ENCODE data around the gene MYO3B. TPM values are rescaled to one million over a fixed set of nuclear protein-coding genes. Genes with fewer than 3 reads are reported as not detected.
"Not testable (repeated sequence)": the region's sequence is repeated elsewhere in the genome, so short reads cannot be mapped to it uniquely, and the experiment has no call there.

MYO3B gene
- polyA plus RNA-seq, 3 donors from 2014 or later: not detected

GRCh38 chr2:170674282-170674681 is 496.3 kb downstream of the MYO3B start:
- not testable (repeated sequence) for H3K4me1 Mint-ChIP-seq; H3K27me3 Mint-ChIP-seq (ENCODE audit: low read depth in 3 of 3); H3K9me3 Mint-ChIP-seq; H3K4me3 Mint-ChIP-seq; DNase-seq; H3K36me3 Mint-ChIP-seq; H3K27ac Mint-ChIP-seq

GRCh38 chr2:170675701-170676100 is 497.8 kb downstream of the MYO3B start:
- DNase-seq: no peak
- Mint-ChIP-seq H3K4me3 (no peak overlapping the region), H3K4me1 (no peaks in the 10 kb centered on the region), H3K27me3 (ENCODE audit: low read depth in 3 of 3) (peaks cover 0 to 2% (median 1%) of the 10 kb centered on the region in 3 donors), H3K27ac (no peak overlapping the region), H3K9me3 (no peaks in the 10 kb centered on the region), H3K36me3 (no peaks in the 10 kb centered on the region)

- peaks cover 1 to 2% (median 2%) of the 10 kb centered on the region in 3 donors for H3K27me3 Mint-ChIP-seq (ENCODE audit: low read depth in 3 of 3)
- no peaks in the 10 kb centered on the region for H3K4me1 Mint-ChIP-seq
- H3K9me3 Mint-ChIP-seq: peaks cover 0 to 4% (median 0%) of the 10 kb centered on the region in 6 donors
- H3K4me3 Mint-ChIP-seq: no peak overlapping the region
- DNase-seq: no peak
- H3K36me3 Mint-ChIP-seq: no peaks in the 10 kb centered on the region
- no peak overlapping the region for H3K27ac Mint-ChIP-seq
Measured at GRCh38 chr2:170679607-170680079, 501.7 kb downstream of the MYO3B start.

- H3K36me3 Mint-ChIP-seq: no peaks in the 10 kb centered on the region
- no peak overlapping the region for H3K27ac Mint-ChIP-seq
- H3K4me3 Mint-ChIP-seq: no peak overlapping the region
- peaks cover 1 to 5% (median 2%) of the 10 kb centered on the region in 3 donors for H3K27me3 Mint-ChIP-seq (ENCODE audit: low read depth in 3 of 3)
- no peaks in the 10 kb centered on the region for H3K4me1 Mint-ChIP-seq
- peaks cover 0 to 4% (median 0%) of the 10 kb centered on the region in 6 donors for H3K9me3 Mint-ChIP-seq
- no peak for DNase-seq
Measured at GRCh38 chr2:170680172-170680941, 502.4 kb downstream of the MYO3B start.

- no peak overlapping the region for H3K4me3 Mint-ChIP-seq
- peaks cover 0 to 4% (median 0%) of the 10 kb centered on the region in 6 donors for H3K9me3 Mint-ChIP-seq
- H3K36me3 Mint-ChIP-seq: no peaks in the 10 kb centered on the region
- no peak overlapping the region for H3K27ac Mint-ChIP-seq
- DNase-seq: no peak
- H3K27me3 Mint-ChIP-seq (ENCODE audit: low read depth in 3 of 3): peaks cover 0 to 5% (median 2%) of the 10 kb centered on the region in 3 donors
- H3K4me1 Mint-ChIP-seq: no peaks in the 10 kb centered on the region
Measured at GRCh38 chr2:170681311-170681710, 503.4 kb downstream of the MYO3B start.

GRCh38 chr2:170685591-170685990 is 507.6 kb downstream of the MYO3B start:
- peaks cover 0 to 6% (median 0%) of the 10 kb centered on the region in 6 donors for H3K9me3 Mint-ChIP-seq

GRCh38 chr2:170689481-170689880 is 511.5 kb downstream of the MYO3B start:
- Mint-ChIP-seq H3K9me3 (peaks cover 0 to 1% (median 0%) of the 10 kb centered on the region in 6 donors), H3K27me3 (ENCODE audit: low read depth in 3 of 3) (peaks cover 2 to 9% (median 6%) of the 10 kb centered on the region in 3 donors), H3K4me3 (no peak overlapping the region), H3K27ac (no peak overlapping the region), H3K4me1 (no peaks in the 10 kb centered on the region), H3K36me3 (no peaks in the 10 kb centered on the region)
- no peak for DNase-seq

More at GRCh38 chr2:170685591-170685990, 507.6 kb downstream of the MYO3B start:
- Mint-ChIP-seq H3K27me3 (ENCODE audit: low read depth in 3 of 3) (peaks cover 0 to 6% (median 5%) of the 10 kb centered on the region in 3 donors), H3K27ac (no peak overlapping the region), H3K36me3 (no peaks in the 10 kb centered on the region), H3K4me1 (no peaks in the 10 kb centered on the region), H3K4me3 (no peak overlapping the region)
- no peak for DNase-seq

GRCh38 chr2:170690640-170691039 is 512.7 kb downstream of the MYO3B start:
- Mint-ChIP-seq H3K4me3 (no peak overlapping the region), H3K36me3 (no peaks in the 10 kb centered on the region), H3K27me3 (ENCODE audit: low read depth in 3 of 3) (peaks cover 2 to 6% (median 4%) of the 10 kb centered on the region in 3 donors), H3K27ac (no peak overlapping the region), H3K9me3 (peaks cover 0 to 1% (median 0%) of the 10 kb centered on the region in 6 donors), H3K4me1 (no peaks in the 10 kb centered on the region)
- DNase-seq: no peak

- Mint-ChIP-seq H3K4me1 (no peaks in the 10 kb centered on the region), H3K9me3 (no peaks in the 10 kb centered on the region), H3K27ac (no peak overlapping the region), H3K36me3 (no peaks in the 10 kb centered on the region), H3K4me3 (no peak overlapping the region), H3K27me3 (ENCODE audit: low read depth in 3 of 3) (peaks cover 1 to 6% (median 2%) of the 10 kb centered on the region in 3 donors)
- no peak for DNase-seq
Measured at GRCh38 chr2:170694316-170694715, 516.4 kb downstream of the MYO3B start.

GRCh38 chr2:170695521-170696410 is 517.8 kb downstream of the MYO3B start:
- H3K36me3 Mint-ChIP-seq: no peaks in the 10 kb centered on the region
- H3K27ac Mint-ChIP-seq: no peak overlapping the region
- H3K4me3 Mint-ChIP-seq: no peak overlapping the region
- DNase-seq: no peak
- no peaks in the 10 kb centered on the region for H3K4me1 Mint-ChIP-seq
- H3K27me3 Mint-ChIP-seq (ENCODE audit: low read depth in 3 of 3): peaks cover 1 to 8% (median 2%) of the 10 kb centered on the region in 3 donors
- no peaks in the 10 kb centered on the region for H3K9me3 Mint-ChIP-seq

- Mint-ChIP-seq H3K4me1 (no peaks in the 10 kb centered on the region), H3K9me3 (no peaks in the 10 kb centered on the region), H3K27ac (no peak overlapping the region), H3K36me3 (no peaks in the 10 kb centered on the region), H3K27me3 (ENCODE audit: low read depth in 3 of 3) (peaks cover 1 to 4% (median 3%) of the 10 kb centered on the region in 3 donors), H3K4me3 (no peak overlapping the region)
- DNase-seq: no peak
Measured at GRCh38 chr2:170696948-170697347, 519.0 kb downstream of the MYO3B start.

- no peaks in the 10 kb centered on the region for H3K36me3 Mint-ChIP-seq
Measured at GRCh38 chr2:170701011-170701410, 523.1 kb downstream of the MYO3B start.

GRCh38 chr2:170703776-170704476 is 526.0 kb downstream of the MYO3B start:
- H3K27me3 Mint-ChIP-seq (ENCODE audit: low read depth in 3 of 3): peaks cover 4 to 12% (median 7%) of the 10 kb centered on the region in 3 donors
- peaks cover 0 to 2% (median 0%) of the 10 kb centered on the region in 6 donors for H3K9me3 Mint-ChIP-seq
- no peak overlapping the region for H3K4me3 Mint-ChIP-seq
- DNase-seq: no peak
- H3K27ac Mint-ChIP-seq: no peak overlapping the region
- no peaks in the 10 kb centered on the region for H3K4me1 Mint-ChIP-seq
- H3K36me3 Mint-ChIP-seq: no peaks in the 10 kb centered on the region

More at GRCh38 chr2:170701011-170701410, 523.1 kb downstream of the MYO3B start:
- peaks cover 1 to 8% (median 3%) of the 10 kb centered on the region in 3 donors for H3K27me3 Mint-ChIP-seq (ENCODE audit: low read depth in 3 of 3)
- peaks cover 0 to 2% (median 0%) of the 10 kb centered on the region in 6 donors for H3K9me3 Mint-ChIP-seq
- no peak overlapping the region for H3K27ac Mint-ChIP-seq
- no peaks in the 10 kb centered on the region for H3K4me1 Mint-ChIP-seq
- no peak overlapping the region for H3K4me3 Mint-ChIP-seq
- DNase-seq: no peak

Data from immature natural killer cell (primary cell).